ENCODE measurements around the gene DHRS13. TPM values are rescaled to one million over a fixed set of nuclear protein-coding genes. Genes with fewer than 3 reads are reported as not detected.
"Not testable (repeated sequence)": the region's sequence is repeated elsewhere in the genome, so short reads cannot be mapped to it uniquely, and the experiment has no call there.

DHRS13 gene
- total and polyA plus RNA-seq, 2 donors, result 8.5 to 8.8 TPM

GRCh38 chr17:28860363-28860808 lies 42.5 kb downstream of the DHRS13 start:
- no peaks in the 10 kb centered on the region for H3K4me1 ChIP-seq (ENCODE audit: insufficient read depth)
- WGBS, result 92% methylated on average over 4 of the region's 4 CpGs
- peaks cover 4% of the 10 kb centered on the region for H3K36me3 ChIP-seq (ENCODE audit: insufficient read depth)
- no peak overlapping the region for H3K27ac ChIP-seq (ENCODE audit: low read depth)
- no peak for DNase-seq (ENCODE audit: extremely low spot score)
- no peak overlapping the region for H3K4me3 ChIP-seq (ENCODE audit: low read depth, low read length)

DNA sequence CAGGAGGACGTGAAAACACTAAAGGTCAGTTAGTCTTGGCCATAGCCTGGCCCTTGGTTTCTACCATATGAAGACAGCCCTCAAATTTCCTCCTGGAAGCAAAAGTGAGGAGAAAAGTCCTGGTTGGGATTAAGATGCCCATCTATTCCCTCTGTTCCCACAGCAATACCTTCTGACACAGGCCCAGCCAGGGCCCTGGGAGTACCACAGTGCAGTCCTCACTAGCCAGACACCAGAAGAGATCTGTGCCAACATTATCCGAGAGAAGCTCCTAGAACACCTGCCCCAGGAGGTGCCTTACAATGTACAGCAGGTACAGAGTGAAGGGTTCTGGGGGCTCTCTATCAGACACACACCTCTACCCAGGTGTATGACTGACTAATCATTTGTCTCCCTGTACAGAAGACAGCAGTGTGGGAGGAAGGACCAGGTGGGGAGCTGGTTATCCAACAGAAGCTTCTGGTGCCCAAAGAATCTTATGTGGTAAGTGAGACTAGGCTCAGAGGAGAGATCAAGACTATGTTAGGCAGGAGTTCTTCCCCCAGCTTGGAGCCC lies 44.0 kb downstream of the DHRS13 start:
- no peaks in the 10 kb centered on the region for H3K4me1 ChIP-seq (ENCODE audit: insufficient read depth)
- WGBS, result 47% methylated on average over 2 of the region's 2 CpGs
- no peak overlapping the region for H3K4me3 ChIP-seq (ENCODE audit: low read depth, low read length)
- DNase-seq (ENCODE audit: extremely low spot score), result no peak
- H3K36me3 ChIP-seq (ENCODE audit: insufficient read depth), result peaks cover 4% of the 10 kb centered on the region
- H3K27ac ChIP-seq (ENCODE audit: low read depth), result no peak overlapping the region

DNA sequence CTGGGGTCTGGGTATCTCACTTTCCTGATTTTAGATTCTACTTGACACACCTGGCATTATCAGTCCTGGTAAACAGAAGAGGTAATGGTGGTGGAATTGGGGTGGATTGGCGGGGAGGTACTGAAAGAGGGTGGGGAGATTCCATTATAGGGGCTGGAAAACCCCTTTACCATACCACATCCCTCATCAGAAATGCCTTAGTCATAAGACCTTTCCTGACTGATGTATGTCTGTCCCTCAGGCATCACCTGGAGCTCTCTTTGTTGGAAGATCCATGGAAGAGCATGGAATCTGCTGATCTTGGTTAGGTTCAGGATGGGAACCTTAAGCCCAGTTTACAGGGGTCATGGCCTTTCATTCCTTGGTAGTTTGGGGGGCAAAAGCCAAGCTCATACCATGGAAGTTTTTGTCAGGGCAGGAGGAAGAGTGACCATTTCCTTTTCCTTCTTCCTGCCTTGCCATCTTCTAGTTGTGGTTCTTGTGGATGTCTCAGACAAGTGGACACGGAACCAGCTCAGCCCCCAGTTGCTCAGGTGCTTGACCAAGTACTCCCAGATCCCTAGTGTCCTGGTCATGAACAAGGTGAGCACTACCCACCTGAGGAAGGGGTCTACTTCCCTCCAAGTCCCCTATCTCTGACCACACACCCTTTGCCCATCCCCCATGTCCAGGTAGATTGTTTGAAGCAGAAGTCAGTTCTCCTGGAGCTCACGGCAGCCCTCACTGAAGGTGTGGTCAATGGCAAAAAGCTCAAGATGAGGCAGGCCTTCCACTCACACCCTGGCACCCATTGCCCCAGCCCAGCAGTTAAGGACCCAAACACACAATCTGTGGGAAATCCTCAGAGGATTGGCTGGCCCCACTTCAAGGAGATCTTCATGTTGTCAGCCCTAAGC lies 44.7 kb downstream of the DHRS13 start:
- no peaks in the 10 kb centered on the region for H3K4me1 ChIP-seq (ENCODE audit: insufficient read depth)
- peaks cover 4% of the 10 kb centered on the region for H3K36me3 ChIP-seq (ENCODE audit: insufficient read depth)
- H3K27ac ChIP-seq (ENCODE audit: low read depth), result no peak overlapping the region
- H3K4me3 ChIP-seq (ENCODE audit: low read depth, low read length), result no peak overlapping the region
- DNase-seq (ENCODE audit: extremely low spot score), result no peak
- 97% methylated on average over 3 of the region's 3 CpGs for WGBS

DNA sequence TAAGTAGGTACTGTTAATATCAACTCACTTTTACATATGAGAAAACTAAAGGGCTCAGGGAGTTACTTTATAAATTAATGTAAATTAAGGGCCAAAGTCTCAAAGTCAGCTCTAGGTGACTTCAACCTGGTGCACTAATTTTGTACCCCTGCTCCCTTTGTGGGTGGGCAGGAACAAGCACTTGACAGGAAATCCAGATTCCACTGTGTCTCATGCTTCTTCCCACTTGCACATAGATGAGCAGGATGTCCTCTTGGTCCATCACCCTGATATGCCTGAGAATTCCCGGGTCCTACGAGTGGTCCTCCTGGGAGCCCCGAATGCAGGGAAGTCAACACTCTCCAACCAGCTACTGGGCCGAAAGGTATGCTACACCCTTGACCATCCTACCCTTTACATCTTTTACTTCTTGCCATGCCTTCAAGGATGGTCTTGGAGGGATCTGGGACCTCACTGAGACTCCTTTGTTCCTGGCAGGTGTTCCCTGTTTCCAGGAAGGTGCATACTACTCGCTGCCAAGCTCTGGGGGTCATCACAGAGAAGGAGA lies 46.8 kb downstream of the DHRS13 start:
- Histone ChIP-seq H3K36me3 (ENCODE audit: insufficient read depth) (peaks cover 2% of the 10 kb centered on the region), H3K4me3 (ENCODE audit: low read depth, low read length) (no peak overlapping the region), H3K4me1 (ENCODE audit: insufficient read depth) (no peaks in the 10 kb centered on the region), H3K27ac (ENCODE audit: low read depth) (no peak overlapping the region)
- DNase-seq (ENCODE audit: extremely low spot score), result no peak
- WGBS, result 93% methylated on average over 5 of the region's 5 CpGs

GRCh38 chr17:28855336-28855679 lies 47.6 kb downstream of the DHRS13 start:
- DNase-seq (ENCODE audit: extremely low spot score), result no peak
- no peaks in the 10 kb centered on the region for H3K36me3 ChIP-seq (ENCODE audit: insufficient read depth)
- H3K27ac ChIP-seq (ENCODE audit: low read depth), result no peak overlapping the region
- WGBS, result 19% methylated on average over 5 of the region's 5 CpGs
- H3K4me1 ChIP-seq (ENCODE audit: insufficient read depth), result no peaks in the 10 kb centered on the region
- H3K4me3 ChIP-seq (ENCODE audit: low read depth, low read length), result peak overlapping the region; percentile 61

DNA sequence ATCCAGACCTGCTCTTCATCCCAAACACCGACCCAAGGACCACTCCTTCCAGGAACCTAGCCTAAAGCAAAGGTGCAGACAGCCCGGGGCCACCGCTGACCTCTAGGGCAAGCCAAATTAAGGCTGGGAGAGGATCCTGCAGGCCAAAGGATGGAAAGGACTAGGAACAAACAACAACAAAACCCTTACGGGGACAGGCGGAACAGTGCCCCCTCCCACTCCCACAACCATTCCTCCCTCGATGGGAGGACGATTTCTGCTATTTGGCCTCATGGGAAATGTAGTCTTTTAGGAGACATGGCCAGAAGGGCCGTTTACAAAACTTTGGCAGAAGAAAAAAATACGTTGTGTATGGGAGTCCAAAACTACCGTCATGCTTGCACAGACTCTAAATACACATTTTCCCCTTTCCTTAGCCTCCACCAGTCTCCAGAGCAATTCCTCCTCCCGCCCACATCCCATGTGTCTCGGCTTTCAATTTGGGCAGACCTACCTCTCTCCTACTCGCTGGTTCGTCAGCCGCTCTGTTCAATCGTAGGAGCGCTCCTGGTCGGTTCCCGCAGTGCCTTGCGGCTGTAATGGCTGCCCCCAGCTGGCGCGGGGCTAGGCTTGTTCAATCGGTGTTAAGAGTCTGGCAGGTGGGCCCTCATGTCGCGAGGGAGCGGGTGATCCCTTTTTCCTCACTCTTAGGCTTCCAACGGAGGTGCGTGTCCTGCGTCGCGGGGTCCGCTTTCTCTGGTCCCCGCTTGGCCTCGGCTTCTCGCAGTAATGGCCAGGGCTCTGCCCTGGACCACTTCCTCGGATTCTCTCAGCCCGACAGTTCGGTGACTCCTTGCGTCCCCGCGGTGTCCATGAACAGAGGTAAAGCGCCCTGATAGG lies 48.2 kb downstream of the DHRS13 start, which contains the start of gene ERAL1:
Gene ERAL1, plus strand, starts transcription at position 560 of the 879 bp plus-strand sequence. Its CDS starts 19 bp downstream, at position 579.
- WGBS, result 1% methylated on average over 42 of the region's 42 CpGs
- Histone ChIP-seq H3K27ac (ENCODE audit: low read depth) (peak within 1 kb of the TSS; percentile 35), H3K4me1 (ENCODE audit: insufficient read depth) (no peaks in the 10 kb centered on the region), H3K4me3 (ENCODE audit: low read depth, low read length) (peak within 1 kb of the TSS; percentile 61), H3K36me3 (ENCODE audit: insufficient read depth) (no peaks in the 10 kb centered on the region)
- peak; percentile 79 for DNase-seq (ENCODE audit: extremely low spot score)

- WGBS, result 94% methylated on average over 2 of the region's 2 CpGs
- H3K36me3 ChIP-seq (ENCODE audit: insufficient read depth), result no peaks in the 10 kb centered on the region
- no peak for DNase-seq (ENCODE audit: extremely low spot score)
Measured at GRCh38 chr17:28853295-28853694, 49.6 kb downstream of the DHRS13 start.

DNA sequence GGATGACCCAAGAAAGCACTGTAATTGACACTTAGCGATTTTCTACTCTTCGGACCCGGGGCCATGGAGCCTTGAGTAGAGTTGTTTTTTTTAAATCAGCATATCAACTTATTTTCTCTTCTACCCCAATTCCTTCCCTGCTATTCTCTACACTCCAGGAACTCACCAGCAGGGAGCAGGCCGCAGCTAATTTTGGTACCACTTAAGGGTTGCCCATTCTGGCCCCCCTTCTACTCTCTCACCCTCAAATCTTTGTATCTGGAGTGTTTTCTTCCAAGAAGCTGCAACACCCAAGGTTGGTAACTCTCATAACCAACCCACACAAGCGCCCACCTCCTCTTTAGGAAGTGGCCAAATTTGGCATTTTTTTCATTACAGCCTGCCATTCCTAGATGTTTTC lies 53.6 kb downstream of the DHRS13 start:
- 86% methylated on average over 5 of the region's 5 CpGs for WGBS
- H3K36me3 ChIP-seq (ENCODE audit: insufficient read depth), result no peaks in the 10 kb centered on the region
- H3K4me3 ChIP-seq (ENCODE audit: low read depth, low read length), result no peak overlapping the region

More at GRCh38 chr17:28853295-28853694, 49.6 kb downstream of the DHRS13 start:
- no peak overlapping the region for H3K4me3 ChIP-seq (ENCODE audit: low read depth, low read length)
- H3K27ac ChIP-seq (ENCODE audit: low read depth), result no peak overlapping the region
- H3K4me1 ChIP-seq (ENCODE audit: insufficient read depth), result no peaks in the 10 kb centered on the region

GRCh38 chr17:28848667-28849066 lies 54.2 kb downstream of the DHRS13 start:
- not testable (repeated sequence) for H3K4me1 ChIP-seq (ENCODE audit: insufficient read depth); H3K36me3 ChIP-seq (ENCODE audit: insufficient read depth); H3K4me3 ChIP-seq (ENCODE audit: low read depth, low read length); H3K27ac ChIP-seq (ENCODE audit: low read depth); DNase-seq (ENCODE audit: extremely low spot score)
- WGBS, result 86% methylated on average over 15 of the region's 15 CpGs

More for the DNA sequence above, 53.6 kb downstream of the DHRS13 start:
- no peak for DNase-seq (ENCODE audit: extremely low spot score)
- H3K4me1 ChIP-seq (ENCODE audit: insufficient read depth), result no peaks in the 10 kb centered on the region
- H3K27ac ChIP-seq (ENCODE audit: low read depth), result no peak overlapping the region

Other genes starting within 250 kb of the DHRS13 start
- 35.8 TPM for gene SDF2, start 241.2 kb downstream of the DHRS13 start, total RNA-seq
- gene SDF2, start 241.2 kb downstream of the DHRS13 start, polyA plus RNA-seq, result 73.1 TPM
- 47.2 TPM for gene SUPT6H, start 240.9 kb downstream of the DHRS13 start, total RNA-seq
- gene SUPT6H, start 240.9 kb downstream of the DHRS13 start, polyA plus RNA-seq, result 42.1 TPM
- gene PROCA1, start 191.2 kb downstream of the DHRS13 start, total RNA-seq, result 1.7 TPM
- gene PROCA1, start 191.2 kb downstream of the DHRS13 start, polyA plus RNA-seq, result 1.8 TPM
- 63.7 TPM for gene RAB34, start 185.2 kb downstream of the DHRS13 start, total RNA-seq
- gene RAB34, start 185.2 kb downstream of the DHRS13 start, polyA plus RNA-seq, result 170 TPM
- 428 TPM for gene RPL23A, start 183.1 kb downstream of the DHRS13 start, total RNA-seq
- gene RPL23A, start 183.1 kb downstream of the DHRS13 start, polyA plus RNA-seq, result 1,648 TPM
- 1.7 TPM for gene TLCD1, start 176.8 kb downstream of the DHRS13 start, total RNA-seq
- 5.1 TPM for gene TLCD1, start 176.8 kb downstream of the DHRS13 start, polyA plus RNA-seq
- gene NEK8, start 174.3 kb downstream of the DHRS13 start, total RNA-seq, result 3.2 TPM
- 2.1 TPM for gene NEK8, start 174.3 kb downstream of the DHRS13 start, polyA plus RNA-seq
- 14.7 TPM for gene TRAF4, start 159.1 kb downstream of the DHRS13 start, total RNA-seq
- gene TRAF4, start 159.1 kb downstream of the DHRS13 start, polyA plus RNA-seq, result 22.8 TPM
- gene FAM222B, start 60.3 kb downstream of the DHRS13 start, total RNA-seq, result 6.8 TPM
- 15.0 TPM for gene FAM222B, start 60.3 kb downstream of the DHRS13 start, polyA plus RNA-seq
- 16.0 TPM for gene ERAL1, start 48.1 kb downstream of the DHRS13 start, total RNA-seq
- 35.8 TPM for gene ERAL1, start 48.1 kb downstream of the DHRS13 start, polyA plus RNA-seq
- 25.1 TPM for gene FLOT2, start 5.3 kb downstream of the DHRS13 start, total RNA-seq
- 120 TPM for gene FLOT2, start 5.3 kb downstream of the DHRS13 start, polyA plus RNA-seq
- 21.1 TPM for gene PHF12, start 48.4 kb upstream of the DHRS13 start, total RNA-seq
- gene PHF12, start 48.4 kb upstream of the DHRS13 start, polyA plus RNA-seq, result 30.8 TPM
- 0.16 TPM for gene SEZ6, start 103.0 kb upstream of the DHRS13 start, total RNA-seq
- 0.04 TPM for gene SEZ6, start 103.0 kb upstream of the DHRS13 start, polyA plus RNA-seq
- gene PIPOX, start 140.1 kb upstream of the DHRS13 start, total RNA-seq, result 4.0 TPM
- 4.6 TPM for gene PIPOX, start 140.1 kb upstream of the DHRS13 start, polyA plus RNA-seq

Measured in urinary bladder (tissue), 4 donors.